GM18498 (cell line): Measurements from ENCODE around the gene BTNL8.
"Not testable (repeated sequence)": the region's sequence is repeated elsewhere in the genome, so short reads cannot be mapped to it uniquely, and the experiment has no call there.

Experiments used
- ATAC-seq: cut with Tn5 transposase; IDR thresholded peaks from one replicate; pipeline ENCODE4 v1.9.1; 2021; ENCODE audit warnings: mild to moderate bottlenecking, moderate library complexity; ENCODE audit not compliant: unreplicated experiment

Gene BTNL8

GRCh38 chr5:180874804-180875582, 24.0 kb upstream of the BTNL8 start:
- ATAC-seq: no peak

- no peak for ATAC-seq
Observed at GRCh38 chr5:180875860-180876426, 23.0 kb upstream of the BTNL8 start.

GRCh38 chr5:180885845-180886529, 13.0 kb upstream of the BTNL8 start:
- ATAC-seq: not testable (repeated sequence)

- ATAC-seq: no peak
Observed at GRCh38 chr5:180889381-180889780, 9.6 kb upstream of the BTNL8 start.

GRCh38 chr5:180895330-180895729, 3.6 kb upstream of the BTNL8 start:
- ATAC-seq: not testable (repeated sequence)

- ATAC-seq: no peak
Observed at GRCh38 chr5:180900178-180900577, 1.2 kb downstream of the BTNL8 start.

- ATAC-seq: no peak
Observed at GRCh38 chr5:180901319-180902009, 2.5 kb downstream of the BTNL8 start.

GRCh38 chr5:180908400-180908799, 9.4 kb downstream of the BTNL8 start:
- ATAC-seq: no peak

- no peak for ATAC-seq
Observed at GRCh38 chr5:180908998-180909731, 10.2 kb downstream of the BTNL8 start.

GRCh38 chr5:180909782-180910181, 10.8 kb downstream of the BTNL8 start:
- no peak for ATAC-seq

- ATAC-seq: no peak
Observed at GRCh38 chr5:180910182-180910581, 11.2 kb downstream of the BTNL8 start.

GRCh38 chr5:180910735-180911134, 11.8 kb downstream of the BTNL8 start:
- no peak for ATAC-seq

- no peak for ATAC-seq
Observed at GRCh38 chr5:180914646-180915045, 15.7 kb downstream of the BTNL8 start.

GRCh38 chr5:180915924-180916323, 17.0 kb downstream of the BTNL8 start:
- no peak for ATAC-seq

- no peak for ATAC-seq
Observed at GRCh38 chr5:180918380-180918779, 19.4 kb downstream of the BTNL8 start.

- ATAC-seq: no peak
Observed at GRCh38 chr5:180920710-180921109, 21.8 kb downstream of the BTNL8 start.

GRCh38 chr5:180922932-180923331, 24.0 kb downstream of the BTNL8 start:
- ATAC-seq: no peak

GRCh38 chr5:180932660-180933059, 33.7 kb downstream of the BTNL8 start:
- no peak for ATAC-seq

GRCh38 chr5:180935203-180935602, 36.2 kb downstream of the BTNL8 start:
- ATAC-seq: no peak

- ATAC-seq: no peak
Observed at GRCh38 chr5:180938294-180938693, 39.3 kb downstream of the BTNL8 start.
